Stimulated activated CD8-positive, alpha-beta memory T cell treated with anti-CD3 and anti-CD28 coated beads, Interleukin-4, amount 100 ng/mL, for 4 hours (primary cell): Measurements from ENCODE around the gene ST8SIA6.
"Not testable (repeated sequence)": the region's sequence is repeated elsewhere in the genome, so short reads cannot be mapped to it uniquely, and the experiment has no call there.

ENCODE experiments used
- DNase-seq, 2 donors: peaks; one replicate each; pipeline ENCODE4 v3.0.0-alpha.2; 2020; ENCODE audit warnings: low read depth in 2 of 2, low spot score in 1 of 2

Gene ST8SIA6

DNA sequence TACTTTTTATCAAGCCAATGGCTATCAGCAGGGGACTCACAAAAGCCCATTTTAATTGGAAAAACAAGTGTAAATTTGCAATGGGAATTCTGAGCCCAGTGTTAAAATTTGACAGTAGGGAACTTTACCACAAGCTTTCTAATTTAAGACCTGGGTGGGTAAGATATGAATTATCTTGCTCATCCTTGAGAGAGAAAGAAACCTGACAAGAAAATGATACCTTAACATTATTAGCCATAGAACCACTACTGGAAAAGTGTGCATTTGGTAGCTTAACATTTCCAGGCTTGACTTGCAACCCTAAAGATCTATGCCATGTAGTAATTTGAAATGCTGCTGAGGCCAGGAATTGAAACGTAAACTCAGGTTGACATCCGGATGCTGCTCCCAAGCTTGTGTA lies 2.7 kb upstream of the ST8SIA6 start:
- no peak for DNase-seq

- no peak for DNase-seq
Measured at GRCh38 chr10:17456032-17456548, 1.7 kb upstream of the ST8SIA6 start.

DNA sequence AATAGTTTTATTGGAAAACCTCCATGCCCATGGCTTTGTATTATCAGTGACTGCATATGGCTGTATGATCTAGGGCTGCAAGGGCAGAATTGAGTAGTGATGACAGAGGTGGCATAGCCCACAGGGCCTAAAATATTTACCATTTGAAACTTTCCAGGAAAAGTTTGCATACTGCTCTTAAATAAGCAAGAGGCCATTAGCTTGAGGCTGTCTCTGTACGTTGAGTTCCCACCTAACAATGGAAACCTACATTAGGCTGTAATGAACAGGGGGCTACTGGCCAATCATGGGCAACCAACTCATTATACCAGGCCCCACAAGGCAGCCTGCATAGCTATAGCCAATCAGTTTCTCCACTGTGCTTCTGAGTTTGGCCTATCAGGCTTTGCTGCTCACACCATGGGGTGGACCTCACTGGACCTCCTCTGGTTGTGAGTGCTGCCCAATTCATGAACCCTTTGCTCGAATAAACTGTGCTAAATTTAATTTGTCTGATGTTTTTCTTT lies 673 bp upstream of the ST8SIA6 start:
- no peak for DNase-seq

DNA sequence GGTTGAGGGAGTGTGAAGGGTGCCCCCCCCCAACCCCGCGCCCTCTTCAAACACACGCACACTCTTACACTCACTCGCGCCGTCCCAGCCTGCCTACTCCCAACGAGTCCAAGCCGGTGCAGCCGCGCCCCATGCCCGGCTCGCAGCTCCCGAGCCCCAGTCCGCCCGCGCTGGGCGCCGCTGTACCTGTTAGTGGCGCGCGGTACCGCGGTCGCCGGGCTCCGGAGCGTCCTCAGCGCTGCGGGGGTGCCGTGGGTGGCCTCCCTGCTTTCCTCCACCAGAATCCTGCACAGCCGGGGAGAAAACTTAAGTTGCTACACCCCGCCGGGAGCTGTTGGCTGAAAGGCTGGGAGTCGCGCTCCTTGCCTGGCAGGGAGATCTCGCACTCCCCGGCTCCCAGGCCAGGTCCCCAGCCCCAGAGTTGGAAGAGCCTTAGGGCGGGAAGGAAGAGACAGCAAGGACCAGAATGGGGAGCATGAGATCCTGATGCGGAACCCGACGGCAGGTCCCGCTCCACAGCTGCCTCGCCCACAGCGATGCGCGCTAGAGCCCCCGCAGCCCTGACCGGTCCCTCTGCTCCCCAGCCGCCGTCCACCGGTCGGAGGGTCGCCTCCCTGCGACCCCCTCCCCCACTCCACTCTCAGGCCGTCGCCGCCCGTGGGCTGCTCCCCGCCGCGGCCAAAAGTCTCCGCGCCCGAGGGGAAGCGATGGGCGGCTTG lies 863 bp downstream of the ST8SIA6 start:
- no peak for DNase-seq

DNA sequence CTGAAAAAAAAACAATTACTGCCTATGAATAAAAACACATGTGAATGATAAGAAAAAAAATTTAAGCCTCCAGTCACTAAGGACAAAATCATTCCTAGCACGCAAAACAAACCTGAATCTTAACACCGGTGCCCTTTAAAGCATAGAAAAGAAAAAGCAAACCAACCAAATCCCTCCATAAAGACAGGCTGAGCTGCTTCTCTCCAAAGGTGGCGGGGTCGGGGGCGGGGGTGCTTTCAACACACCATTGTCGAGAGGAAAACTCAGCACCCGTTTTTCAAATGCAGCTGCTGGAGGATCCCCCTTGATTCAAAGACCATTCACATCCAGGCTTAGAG lies 1.4 kb downstream of the ST8SIA6 start:
- no peak for DNase-seq

- DNase-seq: no peak
Measured at GRCh38 chr10:17452060-17452841, 2.1 kb downstream of the ST8SIA6 start.

DNA sequence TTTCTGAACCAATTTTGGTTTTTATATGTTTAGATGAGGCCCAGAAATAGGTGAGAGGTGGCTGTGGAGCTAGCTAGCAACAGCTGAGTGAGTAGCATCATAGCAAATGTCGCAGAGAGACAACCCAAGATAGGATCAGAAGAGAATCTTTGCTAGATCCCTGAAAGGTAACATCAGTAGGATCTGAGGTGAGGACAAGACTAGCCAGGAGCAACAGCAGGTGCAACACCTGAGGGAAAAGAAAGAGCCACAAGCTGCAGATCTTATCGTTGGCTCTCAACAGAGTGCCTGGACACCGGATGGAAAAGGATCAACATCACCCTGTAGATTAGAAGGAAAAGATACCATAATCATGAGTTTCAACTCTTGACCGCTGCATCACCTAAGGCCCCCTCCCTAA lies 4.4 kb downstream of the ST8SIA6 start:
- no peak for DNase-seq

DNA sequence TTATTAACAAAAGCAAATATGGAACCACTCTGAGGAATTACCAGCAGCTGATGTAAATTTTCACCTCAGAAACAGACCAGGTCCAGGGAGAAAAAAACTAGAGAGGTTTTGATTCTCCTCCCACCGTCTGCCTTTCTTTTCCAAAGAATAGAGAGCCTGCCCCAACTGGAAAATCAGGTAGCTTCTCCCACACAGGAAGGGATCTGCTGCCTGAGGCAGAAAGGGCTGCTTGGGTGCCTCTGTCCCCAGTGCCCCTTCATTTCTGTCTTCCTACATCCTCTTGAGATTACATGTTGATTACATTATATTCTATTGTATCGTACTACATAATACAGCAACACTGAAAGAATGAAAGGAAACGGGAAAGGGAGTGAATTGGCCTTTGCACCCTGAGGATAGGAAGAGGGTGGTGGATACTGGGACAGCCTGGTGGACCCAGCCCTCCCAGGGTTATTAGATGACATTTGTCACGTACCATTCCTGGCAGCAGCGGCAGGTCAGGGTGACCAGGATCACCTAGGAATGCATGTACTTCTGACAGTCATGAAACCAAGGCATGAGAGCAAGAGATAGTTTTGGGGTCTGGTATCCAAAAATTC lies 8.9 kb downstream of the ST8SIA6 start:
- DNase-seq: no peak

DNA sequence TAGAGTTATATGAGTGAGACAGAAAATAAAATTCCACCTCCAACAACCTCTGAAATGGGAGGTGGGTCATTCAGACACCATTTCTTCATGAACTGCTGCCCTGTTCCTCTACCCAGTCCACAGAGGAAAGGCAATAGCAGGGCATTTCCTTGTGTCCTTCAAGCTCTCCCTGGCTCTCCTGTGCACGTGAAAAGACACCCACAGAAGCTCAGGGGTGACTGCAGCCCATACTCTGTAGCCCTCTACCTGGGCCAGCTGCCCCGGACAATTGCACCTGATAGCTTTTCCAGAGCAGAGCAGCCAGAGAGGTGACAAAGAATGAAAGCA lies 10.0 kb downstream of the ST8SIA6 start:
- no peak for DNase-seq

DNA sequence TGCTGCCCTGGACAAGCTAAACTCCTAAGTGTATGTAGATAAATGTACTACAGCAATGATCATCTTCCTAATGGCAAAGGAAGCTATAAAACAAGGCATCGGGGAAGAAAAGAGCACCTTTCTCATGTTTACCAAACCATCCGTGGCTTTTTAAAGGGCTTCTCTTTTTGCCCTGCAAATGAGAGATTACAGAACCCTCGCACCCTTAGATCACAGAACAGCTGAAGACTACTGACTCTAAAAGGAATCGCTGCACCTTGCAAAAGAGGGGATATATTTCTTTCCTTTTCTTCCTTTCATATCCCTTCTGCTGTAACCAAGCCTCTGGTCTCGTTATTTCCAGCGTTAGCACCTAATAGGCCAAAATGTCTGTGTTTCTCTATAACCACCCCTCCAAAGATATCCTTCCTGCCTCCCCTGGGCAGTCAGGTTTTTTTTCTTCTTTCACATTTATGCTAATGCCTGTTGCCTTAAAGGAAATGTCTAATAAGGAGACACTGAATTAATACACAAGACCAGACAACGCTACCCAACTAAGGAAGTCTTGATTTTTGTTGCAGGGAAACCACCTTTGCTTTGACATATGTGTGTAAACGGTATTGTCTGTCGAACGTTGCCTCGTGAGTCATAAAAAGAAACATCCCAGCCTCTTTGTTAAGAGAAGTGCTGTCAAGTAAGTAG lies 10.5 kb downstream of the ST8SIA6 start:
- no peak for DNase-seq

- DNase-seq: no peak
Measured at GRCh38 chr10:17438583-17438982, 15.8 kb downstream of the ST8SIA6 start.

DNA sequence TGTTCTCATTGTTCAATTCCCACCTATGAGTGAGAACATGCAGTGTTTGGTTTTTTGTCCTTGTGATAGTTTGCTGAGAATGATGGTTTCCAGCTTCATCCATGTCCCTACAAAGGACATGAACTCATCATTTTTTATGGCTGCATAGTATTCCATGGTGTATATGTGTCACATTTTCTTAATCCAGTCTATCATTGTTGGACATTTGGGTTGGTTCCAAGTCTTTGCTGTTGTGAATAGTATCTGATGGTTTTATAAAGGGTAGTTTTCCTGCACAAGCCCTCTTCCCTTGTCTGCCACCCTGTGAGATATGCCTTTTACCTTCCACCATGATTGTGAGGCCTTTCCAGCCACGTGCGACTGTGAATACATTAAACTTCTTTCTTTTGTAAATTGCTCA lies 17.8 kb downstream of the ST8SIA6 start:
- DNase-seq: not testable (repeated sequence)

GRCh38 chr10:17435953-17436352 lies 18.4 kb downstream of the ST8SIA6 start:
- no peak for DNase-seq

GRCh38 chr10:17435187-17435586 lies 19.2 kb downstream of the ST8SIA6 start:
- no peak for DNase-seq

GRCh38 chr10:17432723-17433122 lies 21.7 kb downstream of the ST8SIA6 start:
- DNase-seq: no peak

DNA sequence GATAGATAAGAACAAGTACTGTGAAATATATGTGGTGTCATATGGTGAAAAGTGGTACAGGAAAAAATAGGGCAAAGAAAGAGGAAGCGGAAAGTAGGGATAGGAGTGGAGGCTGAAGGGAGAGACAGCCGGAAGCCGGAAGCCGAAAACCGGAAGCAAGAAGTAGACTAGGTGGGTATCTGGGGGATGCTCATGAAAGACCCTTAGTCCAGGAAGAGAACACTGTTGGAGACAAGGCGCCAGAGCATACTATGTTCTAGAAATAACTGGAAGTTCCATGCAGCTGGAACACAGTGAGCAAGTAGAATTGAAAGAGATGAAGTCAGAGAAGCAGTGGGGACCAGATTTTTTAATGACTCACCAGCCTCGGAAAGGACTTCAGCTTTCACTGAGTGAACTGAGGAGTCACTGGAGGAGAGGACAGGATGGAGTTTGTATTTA lies 22.5 kb downstream of the ST8SIA6 start:
- no peak for DNase-seq

DNA sequence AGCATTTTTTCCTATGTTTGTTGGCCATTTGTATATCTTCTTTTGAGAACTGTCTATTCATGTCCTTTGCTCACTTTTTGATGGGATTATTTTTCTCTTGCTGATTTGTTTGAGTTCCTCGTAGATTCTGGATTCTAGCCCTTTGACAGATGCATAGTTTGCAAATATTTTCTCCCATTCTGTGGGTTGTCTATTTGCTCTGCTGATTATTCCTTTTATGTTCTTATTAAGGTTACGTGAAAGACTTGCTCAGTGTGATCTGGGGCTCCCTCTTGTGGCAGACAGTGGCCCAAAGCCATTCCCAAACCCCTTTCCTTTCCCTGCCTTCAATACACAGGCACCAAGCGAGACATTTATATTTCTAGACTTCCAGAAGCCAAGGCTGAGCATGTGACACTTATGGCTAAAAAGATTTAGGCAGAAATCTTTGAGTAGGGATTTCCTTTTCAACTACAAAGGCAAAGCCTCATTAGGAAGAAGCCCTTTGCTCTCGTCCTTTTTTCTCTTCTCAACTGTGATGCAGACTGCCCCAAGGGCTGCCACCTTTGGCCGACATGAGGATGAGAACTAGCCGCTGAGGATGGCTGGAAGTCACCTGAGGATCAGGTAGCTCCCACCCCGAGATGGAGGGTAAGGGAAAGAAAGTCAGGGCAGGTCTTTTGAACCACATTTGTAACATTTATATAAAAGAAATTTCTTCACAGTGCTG lies 23.6 kb downstream of the ST8SIA6 start:
- peak in 1 of 2 donors; percentile 37 for DNase-seq

GRCh38 chr10:17429490-17429889 lies 24.9 kb downstream of the ST8SIA6 start:
- DNase-seq: no peak

DNA sequence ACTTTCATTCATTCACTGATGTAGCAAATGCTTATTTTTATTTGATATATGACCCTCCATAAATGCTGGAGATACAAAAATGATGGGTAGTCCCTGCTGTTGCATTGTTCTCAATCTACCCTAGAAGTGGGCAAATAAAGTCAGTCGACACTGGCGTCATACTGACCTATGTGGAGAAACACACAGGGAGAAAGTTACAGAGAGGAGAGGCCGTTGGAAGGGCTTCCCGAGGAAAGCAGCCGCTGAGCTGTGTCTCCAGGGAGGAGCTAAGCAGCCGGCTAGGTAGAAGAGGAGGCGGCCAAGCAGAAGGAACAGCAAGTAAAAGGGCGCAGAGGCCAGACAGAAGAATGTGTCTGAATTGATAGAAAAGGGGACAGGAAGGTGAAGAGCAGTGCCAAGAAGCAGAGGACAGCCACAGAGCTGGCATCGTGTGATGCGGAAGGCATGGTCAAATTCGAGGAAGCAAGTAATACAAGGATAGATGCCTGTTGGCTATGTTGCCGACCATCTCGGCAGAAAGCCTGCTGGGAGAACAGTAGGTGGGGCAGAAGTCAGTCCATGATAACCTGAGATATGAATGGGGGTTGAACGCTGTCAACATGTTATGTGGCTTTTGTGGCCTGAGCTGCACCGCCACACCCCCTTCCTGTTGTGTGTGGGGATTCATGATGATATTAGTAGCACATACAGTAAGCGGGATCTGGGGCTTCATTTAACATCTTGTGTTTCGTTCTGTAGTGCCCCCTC lies 25.9 kb downstream of the ST8SIA6 start:
- peak; percentile 33 to 52 for DNase-seq

DNA sequence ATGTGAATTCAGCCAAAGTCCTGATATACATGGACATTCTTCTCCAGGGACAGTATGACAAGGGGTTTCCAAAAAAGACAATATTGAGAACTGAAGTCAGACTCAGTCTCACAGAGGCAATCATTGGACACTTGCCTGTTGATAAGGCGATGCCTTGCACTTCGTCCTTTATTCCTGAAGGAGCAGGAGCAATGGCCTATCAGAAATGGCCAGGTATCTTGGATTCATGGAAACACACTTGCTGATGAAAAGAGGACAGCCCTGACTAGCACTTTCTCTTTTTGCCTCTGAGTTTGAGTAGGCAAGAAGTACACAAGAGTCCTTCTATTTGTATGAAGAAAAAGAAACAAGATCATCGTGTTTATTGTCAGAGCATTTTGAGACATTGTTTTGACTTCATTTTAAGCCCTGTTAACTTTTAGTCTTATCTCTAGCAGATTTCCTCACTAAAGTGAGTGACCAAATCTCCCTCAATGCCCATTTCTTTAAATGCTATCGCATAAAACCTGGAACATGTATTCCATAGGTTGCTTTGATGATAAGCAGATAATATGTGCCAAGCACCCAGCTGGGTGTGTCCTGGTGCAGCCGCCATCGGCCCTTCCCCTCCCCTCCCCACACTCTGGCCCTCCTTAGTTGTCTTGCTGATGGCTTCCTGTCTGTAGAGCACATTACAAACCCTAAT lies 26.6 kb downstream of the ST8SIA6 start:
- no peak for DNase-seq
